ES-I3 (cell line): Measurements from ENCODE around the gene RAD51AP2.
"Not testable (repeated sequence)": the region's sequence is repeated elsewhere in the genome, so short reads cannot be mapped to it uniquely, and the experiment has no call there.

Experiments used
- H3K36me3 ChIP-seq: 2 replicates; pipeline ENCODE4 v1.6.1; 2013; ENCODE audit warnings: mild to moderate bottlenecking, low read length, control low read depth, moderate library complexity; ENCODE audit not compliant: insufficient read depth
- H3K4me1 ChIP-seq: 2 replicates; pipeline ENCODE4 v1.6.1; 2013; ENCODE audit warnings: mild to moderate bottlenecking, control low read depth, low read length; ENCODE audit not compliant: insufficient read depth
- H3K9ac ChIP-seq: 2 replicates; pipeline ENCODE4 v1.6.1; 2013; ENCODE audit warnings: low read depth, mild to moderate bottlenecking, low read length, moderate library complexity
- H3K9me3 ChIP-seq: 2 replicates; pipeline ENCODE4 v1.6.1; 2013; ENCODE audit warnings: mild to moderate bottlenecking, low read length, moderate library complexity; ENCODE audit not compliant: control insufficient read depth, insufficient read depth

RAD51AP2 gene

DNA sequence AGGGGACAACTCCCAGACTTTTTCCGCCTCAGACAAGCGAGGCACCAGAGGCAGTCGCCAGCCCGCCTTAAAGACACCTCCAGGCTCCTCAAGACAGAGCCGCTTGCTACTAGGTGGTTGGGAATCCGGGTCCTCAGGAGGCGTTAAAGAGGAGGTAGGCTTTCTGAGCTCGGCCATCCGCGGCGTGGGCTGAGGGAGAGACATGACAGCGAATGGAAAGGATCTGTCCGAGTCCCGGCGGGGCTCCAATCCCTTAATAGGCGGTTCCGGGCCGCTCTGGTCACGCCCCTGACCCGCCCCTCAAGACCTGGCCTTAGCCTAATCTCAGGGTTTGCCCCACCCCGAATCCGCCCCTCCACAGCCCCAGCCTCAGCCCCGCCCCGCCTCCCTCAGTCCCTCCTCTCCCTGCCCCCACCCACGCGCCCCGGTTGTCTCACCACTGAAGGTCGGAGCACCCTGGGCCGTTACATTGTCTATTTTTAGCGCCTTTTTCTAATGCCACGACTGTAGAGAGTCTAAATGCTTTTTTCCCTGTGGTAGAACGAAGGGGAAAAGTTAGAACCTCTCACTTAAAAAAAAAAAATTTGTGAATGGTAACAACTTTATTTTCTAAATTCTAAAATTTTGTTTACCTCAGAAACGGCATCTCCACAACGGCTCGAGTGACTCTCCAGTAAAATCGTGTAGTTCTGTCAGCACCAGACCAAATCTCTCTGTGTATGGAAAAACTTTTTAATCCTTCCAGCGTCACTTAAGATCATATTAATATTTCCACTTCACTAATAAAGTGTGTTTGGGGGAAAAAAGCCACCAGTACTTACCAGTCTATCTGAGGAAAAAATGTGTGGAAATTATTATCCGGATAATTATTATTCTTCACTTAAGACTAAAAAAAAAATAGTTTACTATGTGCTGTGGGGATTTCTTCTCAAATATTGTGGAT is at the start of gene RAD51AP2:
Gene RAD51AP2, minus strand, starts transcription at position 229 of the 943 bp plus-strand sequence. Its CDS starts 25 bp downstream, at position 204.
- H3K9me3 ChIP-seq = no peaks in the 10 kb centered on the region
- peak within 1 kb of the TSS; percentile 74 for H3K9ac ChIP-seq
- H3K4me1 ChIP-seq = peaks cover 18% of the 10 kb centered on the region

DNA sequence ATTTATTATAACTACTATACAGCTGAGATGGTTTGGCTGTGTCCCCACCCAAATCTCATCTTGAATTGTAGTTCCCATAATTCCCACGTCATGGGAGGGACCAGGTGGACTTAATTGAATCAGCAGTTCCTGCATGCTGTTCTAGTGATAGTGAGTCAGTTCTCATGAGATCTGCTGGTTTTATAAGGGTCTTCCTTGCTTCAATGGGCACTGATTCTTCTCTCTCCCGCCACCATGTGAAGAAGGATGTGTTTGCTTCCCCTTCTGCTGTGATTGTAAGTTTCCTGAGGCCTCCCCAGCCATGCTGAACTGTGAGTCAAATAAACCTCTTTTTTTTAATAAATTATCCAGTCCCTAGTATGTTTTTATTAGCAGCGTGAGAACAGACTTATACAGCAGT is 47.5 kb upstream of the RAD51AP2 start:
- H3K9me3 ChIP-seq, H3K9ac ChIP-seq, H3K36me3 ChIP-seq, H3K4me1 ChIP-seq: not testable (repeated sequence)

More for the DNA sequence above, at the start of gene RAD51AP2:
- H3K36me3 ChIP-seq = no peaks in the 10 kb centered on the region

DNA sequence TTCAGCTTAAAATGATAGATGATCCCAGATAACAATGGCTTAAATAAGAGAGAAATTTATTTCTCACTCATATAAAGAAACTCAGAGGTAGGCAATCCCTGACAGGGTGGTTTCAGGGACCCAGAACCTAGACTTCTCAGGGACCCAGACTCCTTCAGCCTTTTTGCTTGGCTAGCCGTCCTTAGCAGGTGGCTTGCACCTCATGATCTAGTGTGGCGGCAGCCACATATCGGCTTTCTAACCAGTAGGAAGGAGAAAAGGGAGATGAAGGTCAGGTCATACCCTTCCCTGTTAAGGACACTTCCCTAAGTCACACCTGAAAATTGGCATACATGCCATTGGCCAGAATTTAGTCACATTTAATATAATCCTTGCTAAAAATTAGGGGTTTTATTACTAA is 40.6 kb upstream of the RAD51AP2 start:
- Histone ChIP-seq H3K4me1 (peaks cover 40% of the 10 kb centered on the region), H3K36me3 (no peaks in the 10 kb centered on the region; the same call in 1 of the 2 replicates), H3K9me3 (no peaks in the 10 kb centered on the region), H3K9ac (no peak overlapping the region)

DNA sequence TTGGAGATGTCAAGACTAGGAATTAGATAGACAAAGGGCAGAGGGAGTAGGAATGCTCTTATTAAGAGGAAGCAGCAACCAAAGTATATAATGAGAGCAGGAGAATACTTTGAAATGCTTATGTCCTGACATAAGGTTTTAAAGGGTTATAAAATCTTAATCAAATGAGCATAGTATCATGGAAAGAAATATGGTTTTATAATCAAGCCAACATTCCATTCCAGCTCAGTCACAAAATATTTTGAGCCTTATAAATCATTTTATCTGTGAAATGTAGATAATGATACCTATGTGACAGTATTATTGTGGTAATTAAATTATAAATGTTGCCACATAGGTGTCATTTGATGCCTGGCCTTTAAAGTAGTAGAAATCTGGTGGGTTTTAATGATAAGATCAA is 39.8 kb upstream of the RAD51AP2 start:
- no peaks in the 10 kb centered on the region for H3K9me3 ChIP-seq
- H3K36me3 ChIP-seq = no peaks in the 10 kb centered on the region; the same call in 1 of the 2 replicates
- H3K9ac ChIP-seq = no peak overlapping the region
- peaks cover 42% of the 10 kb centered on the region for H3K4me1 ChIP-seq

DNA sequence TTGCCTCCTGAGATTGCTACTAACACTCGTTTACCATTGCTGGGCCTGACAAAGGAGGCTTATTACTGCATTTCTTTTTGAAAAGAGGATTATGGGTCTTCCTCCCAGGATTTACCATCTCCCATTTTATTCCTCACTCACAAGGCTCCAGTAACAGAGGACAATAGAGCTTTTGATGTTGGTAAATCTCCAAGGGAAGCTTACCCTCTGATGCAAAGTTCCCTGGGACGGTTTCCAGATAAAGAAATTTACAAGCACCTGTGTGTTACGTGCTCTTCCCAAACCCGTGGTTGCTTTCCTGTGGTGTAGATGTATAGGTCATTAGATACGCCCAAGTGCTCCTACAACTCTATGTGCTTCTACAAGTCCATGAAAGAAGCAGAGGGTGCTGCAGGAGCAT is 39.4 kb upstream of the RAD51AP2 start:
- Histone ChIP-seq H3K4me1 (peaks cover 46% of the 10 kb centered on the region), H3K36me3 (no peaks in the 10 kb centered on the region; the same call in 1 of the 2 replicates), H3K9me3 (no peaks in the 10 kb centered on the region), H3K9ac (no peak overlapping the region)

- Histone ChIP-seq H3K4me1 (peaks cover 46% of the 10 kb centered on the region), H3K9ac (no peak overlapping the region), H3K36me3 (no peaks in the 10 kb centered on the region; the same call in 1 of the 2 replicates), H3K9me3 (no peaks in the 10 kb centered on the region)
Measured at GRCh38 chr2:17555150-17555549, 36.9 kb upstream of the RAD51AP2 start.

GRCh38 chr2:17550907-17551306 is 32.7 kb upstream of the RAD51AP2 start:
- H3K36me3 ChIP-seq = no peaks in the 10 kb centered on the region; the same call in 1 of the 2 replicates
- no peaks in the 10 kb centered on the region for H3K9me3 ChIP-seq
- H3K9ac ChIP-seq = no peak overlapping the region
- H3K4me1 ChIP-seq = peaks cover 44% of the 10 kb centered on the region

GRCh38 chr2:17547737-17548136 is 29.5 kb upstream of the RAD51AP2 start:
- Histone ChIP-seq H3K36me3 (no peaks in the 10 kb centered on the region; the same call in 1 of the 2 replicates), H3K9me3 (no peaks in the 10 kb centered on the region), H3K9ac (no peak overlapping the region), H3K4me1 (peaks cover 29% of the 10 kb centered on the region)

DNA sequence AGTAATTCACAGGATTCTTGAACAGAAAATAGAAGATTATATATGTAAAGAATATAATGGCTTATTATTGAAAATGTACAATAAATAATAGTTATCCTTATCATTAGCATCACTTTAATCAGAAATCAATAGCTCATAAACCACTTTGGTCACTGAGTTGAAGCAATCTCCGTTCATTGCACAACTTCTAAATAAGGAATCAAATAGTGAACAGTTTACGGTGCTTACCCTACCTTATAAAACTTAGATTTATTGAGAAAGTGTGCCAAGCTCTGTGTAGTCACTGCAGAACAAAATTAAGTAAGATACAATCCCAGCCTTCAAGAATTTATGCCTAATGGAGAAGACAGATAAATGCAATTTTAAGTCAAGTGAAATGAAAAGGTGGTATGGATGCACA is 29.0 kb upstream of the RAD51AP2 start:
- Histone ChIP-seq H3K36me3 (no peaks in the 10 kb centered on the region; the same call in 1 of the 2 replicates), H3K9ac (no peak overlapping the region), H3K4me1 (peaks cover 28% of the 10 kb centered on the region), H3K9me3 (no peaks in the 10 kb centered on the region)

- Histone ChIP-seq H3K9ac (peak overlapping the region; percentile 24; the same call in 1 of the 2 replicates), H3K36me3 (no peaks in the 10 kb centered on the region; the same call in 1 of the 2 replicates), H3K4me1 (peaks cover 28% of the 10 kb centered on the region), H3K9me3 (no peaks in the 10 kb centered on the region)
Measured at GRCh38 chr2:17545680-17546613, 27.7 kb upstream of the RAD51AP2 start.

- peak overlapping the region; percentile 31 for H3K9ac ChIP-seq
- H3K36me3 ChIP-seq = no peaks in the 10 kb centered on the region
- peaks cover 27% of the 10 kb centered on the region for H3K4me1 ChIP-seq
- no peaks in the 10 kb centered on the region for H3K9me3 ChIP-seq
Measured at GRCh38 chr2:17544256-17544655, 26.0 kb upstream of the RAD51AP2 start.

DNA sequence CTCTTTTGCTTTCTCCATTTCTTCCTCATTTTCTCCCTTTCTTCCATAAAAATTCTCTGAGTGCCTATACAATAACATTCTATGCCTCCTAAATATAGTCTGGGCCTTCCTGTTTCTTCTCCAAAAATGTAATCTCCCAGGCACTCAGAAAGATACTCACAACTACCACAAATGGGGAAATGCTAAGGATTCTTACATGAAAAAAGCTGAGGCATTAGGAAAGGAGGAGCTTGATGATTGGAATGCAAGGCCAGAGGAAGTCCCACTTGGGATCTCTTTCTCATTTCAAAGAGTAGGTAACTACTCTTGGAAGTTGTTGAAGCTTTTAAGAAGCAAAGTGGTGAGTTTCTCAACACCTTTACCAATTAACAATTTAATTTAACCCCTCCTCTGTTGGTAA is 25.6 kb upstream of the RAD51AP2 start:
- Histone ChIP-seq H3K4me1 (peaks cover 23% of the 10 kb centered on the region), H3K36me3 (no peaks in the 10 kb centered on the region), H3K9me3 (no peaks in the 10 kb centered on the region), H3K9ac (peak overlapping the region; percentile 81)

DNA sequence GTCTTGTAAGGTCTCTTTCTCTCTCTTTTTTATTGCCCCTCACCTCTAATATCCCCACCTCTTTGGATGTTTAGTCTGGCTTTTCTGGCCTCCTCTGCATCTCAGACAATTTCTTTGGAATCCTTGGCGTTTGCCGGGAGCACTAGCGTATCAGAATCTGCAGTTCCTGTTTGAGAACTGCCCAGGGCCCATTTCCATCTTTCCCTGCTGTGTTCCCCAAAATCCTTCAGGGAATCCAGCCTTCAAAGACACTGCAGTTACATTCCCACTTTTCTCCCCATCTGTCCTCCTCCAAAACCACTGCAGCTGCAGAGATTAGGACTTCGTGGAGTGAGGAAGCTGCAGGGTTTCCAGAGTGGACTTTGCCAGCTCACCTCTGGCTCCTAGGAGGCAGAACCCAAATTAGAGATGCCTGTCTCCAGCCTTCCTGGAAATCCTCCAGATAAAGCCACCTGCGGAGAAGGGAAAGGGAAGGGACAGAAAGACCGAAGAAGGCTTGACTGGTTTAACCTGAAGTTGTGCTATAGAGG is 25.0 kb upstream of the RAD51AP2 start:
- Histone ChIP-seq H3K36me3 (no peaks in the 10 kb centered on the region), H3K9ac (peak overlapping the region; percentile 81), H3K4me1 (peaks cover 18% of the 10 kb centered on the region), H3K9me3 (no peaks in the 10 kb centered on the region)

GRCh38 chr2:17542471-17542870 is 24.2 kb upstream of the RAD51AP2 start:
- Histone ChIP-seq H3K9me3 (no peaks in the 10 kb centered on the region), H3K36me3 (no peaks in the 10 kb centered on the region), H3K4me1 (peaks cover 11% of the 10 kb centered on the region), H3K9ac (peak overlapping the region; percentile 81)
